Fibroblast of mammary gland (primary cell): ENCODE measurements around the gene SLC25A26.

ENCODE experiments used
- DNase-seq: peaks from one replicate; pipeline ENCODE4 v3.0.0-alpha.2; 2010; ENCODE audit warnings: low read depth
- H3K4me3 ChIP-seq: 2 replicates; pipeline ENCODE4 v1.5.1; 2011; ENCODE audit warnings: low read depth, mild to moderate bottlenecking, low read length, moderate library complexity; ENCODE audit not compliant: control insufficient read depth
- TF ChIP-seq, protein P1 (sequence below): conservative IDR thresholded peaks from 2 replicates; pipeline ENCODE4 v1.5.1; 2011; ENCODE audit warnings: low read depth, low read length, inconsistent platforms; ENCODE audit not compliant: control insufficient read depth, insufficient read depth

SLC25A26 gene

DNA sequence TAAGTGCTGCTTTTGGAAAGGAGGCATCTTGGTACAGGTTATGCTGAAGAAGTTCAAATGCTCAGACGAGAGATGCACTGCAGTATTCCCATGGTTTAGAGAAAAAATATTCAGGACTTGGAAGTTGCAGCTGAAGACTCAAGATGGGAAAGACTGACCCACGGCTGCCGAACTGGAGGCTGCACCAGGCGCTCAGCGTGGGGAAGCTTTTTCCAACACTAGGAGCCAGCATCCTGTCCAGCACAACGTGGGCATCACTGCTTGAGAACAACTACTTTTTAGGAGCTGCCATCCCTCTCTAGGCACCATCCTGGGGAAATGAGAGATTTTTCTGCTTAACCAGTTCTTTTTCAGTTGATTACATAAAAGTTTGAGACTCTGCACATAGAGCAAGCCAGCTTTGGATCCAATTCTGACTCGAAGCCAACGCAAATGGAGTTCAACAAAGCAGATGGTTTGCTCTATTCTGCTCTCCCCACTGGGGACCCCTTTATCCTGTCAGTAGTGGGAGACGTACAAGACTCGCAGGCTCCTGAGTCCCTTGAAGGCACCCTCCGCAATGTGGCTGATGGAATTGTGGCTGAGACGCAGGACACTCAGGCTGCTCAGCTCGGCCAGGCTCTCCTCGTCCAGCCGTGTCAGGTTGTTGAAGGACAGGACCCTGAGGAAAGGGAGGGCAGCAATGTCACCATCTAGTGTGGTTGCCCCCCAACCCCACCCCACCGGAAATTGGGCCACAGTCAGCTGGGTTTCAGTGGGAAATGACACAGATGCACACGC is 186.2 kb downstream of the SLC25A26 start:
- no peak for DNase-seq
- TF ChIP-seq, protein P1, sequence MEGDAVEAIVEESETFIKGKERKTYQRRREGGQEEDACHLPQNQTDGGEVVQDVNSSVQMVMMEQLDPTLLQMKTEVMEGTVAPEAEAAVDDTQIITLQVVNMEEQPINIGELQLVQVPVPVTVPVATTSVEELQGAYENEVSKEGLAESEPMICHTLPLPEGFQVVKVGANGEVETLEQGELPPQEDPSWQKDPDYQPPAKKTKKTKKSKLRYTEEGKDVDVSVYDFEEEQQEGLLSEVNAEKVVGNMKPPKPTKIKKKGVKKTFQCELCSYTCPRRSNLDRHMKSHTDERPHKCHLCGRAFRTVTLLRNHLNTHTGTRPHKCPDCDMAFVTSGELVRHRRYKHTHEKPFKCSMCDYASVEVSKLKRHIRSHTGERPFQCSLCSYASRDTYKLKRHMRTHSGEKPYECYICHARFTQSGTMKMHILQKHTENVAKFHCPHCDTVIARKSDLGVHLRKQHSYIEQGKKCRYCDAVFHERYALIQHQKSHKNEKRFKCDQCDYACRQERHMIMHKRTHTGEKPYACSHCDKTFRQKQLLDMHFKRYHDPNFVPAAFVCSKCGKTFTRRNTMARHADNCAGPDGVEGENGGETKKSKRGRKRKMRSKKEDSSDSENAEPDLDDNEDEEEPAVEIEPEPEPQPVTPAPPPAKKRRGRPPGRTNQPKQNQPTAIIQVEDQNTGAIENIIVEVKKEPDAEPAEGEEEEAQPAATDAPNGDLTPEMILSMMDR: no peak
- H3K4me3 ChIP-seq: no peak overlapping the region

DNA sequence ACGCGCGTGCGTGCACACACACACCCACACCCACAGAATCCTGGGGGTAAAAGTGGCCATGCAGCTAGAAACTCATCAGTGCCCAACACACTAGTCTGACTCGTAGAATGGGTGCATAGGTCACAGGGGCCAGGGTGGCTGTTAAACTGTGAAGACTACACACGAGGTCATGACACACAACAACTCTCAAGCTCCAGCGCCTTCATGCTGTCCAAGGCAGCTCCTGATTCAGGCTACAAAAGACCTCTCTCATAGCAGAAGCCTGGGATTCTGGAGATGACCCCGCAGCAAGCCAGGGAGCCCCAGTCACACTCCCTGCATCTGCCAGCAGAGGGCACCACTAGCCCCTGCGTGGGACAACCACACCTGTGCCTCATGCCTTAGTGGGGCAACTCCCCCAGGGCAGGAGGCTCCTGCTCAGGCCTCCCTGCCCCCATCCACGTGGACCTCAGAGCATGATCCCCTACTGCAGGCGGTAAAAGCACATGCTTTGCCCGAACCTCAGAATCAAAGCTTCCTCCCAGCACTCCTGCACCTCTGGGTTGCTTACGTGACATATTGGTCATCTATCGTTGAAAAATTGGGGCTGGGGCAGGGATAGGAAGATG is 186.9 kb downstream of the SLC25A26 start:
- peak; percentile 67 for DNase-seq
- no peak overlapping the region for H3K4me3 ChIP-seq
- TF ChIP-seq, protein P1: peak; percentile 90

DNA sequence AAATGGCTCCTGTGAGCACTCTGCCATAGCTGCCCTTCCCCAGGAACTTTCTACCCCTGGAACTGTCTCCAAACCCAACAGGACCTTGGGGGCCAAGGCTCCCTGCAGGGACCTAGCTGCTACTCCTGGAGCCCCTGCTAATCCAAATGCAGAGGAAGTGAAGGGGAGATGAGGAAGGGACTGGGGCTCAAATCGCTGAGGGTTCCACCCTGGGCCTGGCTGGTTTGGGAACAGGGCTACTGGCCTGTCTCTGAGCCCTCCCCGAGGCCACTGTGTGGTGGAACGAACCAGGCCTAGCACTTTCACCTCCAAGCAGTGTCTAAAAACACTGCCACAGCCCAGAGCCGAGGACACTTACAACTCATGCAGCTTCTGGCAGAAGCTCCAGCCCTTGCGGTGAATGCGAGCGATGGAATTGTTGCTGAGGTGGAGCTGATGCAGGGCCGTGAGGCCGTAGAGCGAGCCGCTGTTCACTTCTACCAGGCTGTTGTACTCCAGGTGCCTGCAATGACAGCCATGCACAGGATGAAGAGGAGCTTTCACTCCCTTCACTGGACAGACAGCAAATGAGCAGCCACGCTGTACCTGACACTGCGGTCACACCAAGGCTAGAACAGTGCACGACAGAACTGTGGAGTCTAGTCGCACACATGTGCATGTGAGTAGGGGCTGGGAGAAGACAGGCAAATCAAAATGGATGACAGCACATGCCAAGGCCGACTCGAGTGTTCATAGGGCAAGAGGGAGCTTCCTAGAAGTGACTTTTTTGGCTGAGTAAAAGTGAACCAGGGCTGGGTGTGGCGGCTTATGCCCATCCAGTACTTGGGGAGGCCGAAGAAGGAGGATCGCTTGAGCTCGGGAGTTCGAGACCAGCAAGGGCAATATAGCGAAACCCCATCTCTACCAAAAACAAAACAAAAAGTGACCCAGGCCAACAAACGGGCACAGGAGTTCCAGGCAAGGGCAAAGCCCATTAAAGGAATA is 189.3 kb downstream of the SLC25A26 start:
- TF ChIP-seq, protein P1: no peak
- no peak overlapping the region for H3K4me3 ChIP-seq
- DNase-seq: no peak

DNA sequence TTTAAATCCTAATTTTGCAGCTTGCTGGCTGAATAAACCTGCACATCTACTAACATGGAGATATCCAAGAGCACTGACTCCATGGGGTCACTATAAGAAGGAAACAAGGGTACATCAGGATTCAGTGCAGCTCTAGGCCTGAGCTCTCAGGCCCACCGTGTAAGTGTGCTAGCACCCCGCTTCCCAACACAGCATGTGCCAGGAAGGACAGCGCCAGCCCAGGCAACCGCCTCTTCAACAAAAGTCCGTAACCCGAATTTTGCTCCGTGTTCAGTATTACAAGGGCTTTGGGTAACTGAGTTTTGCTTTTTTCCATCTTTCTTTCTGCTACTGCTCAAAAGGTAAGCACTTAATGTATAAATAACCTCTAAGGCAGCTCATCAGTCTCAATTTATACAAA is 190.2 kb downstream of the SLC25A26 start:
- TF ChIP-seq, protein P1: no peak
- no peak for DNase-seq
- H3K4me3 ChIP-seq: no peak overlapping the region

DNA sequence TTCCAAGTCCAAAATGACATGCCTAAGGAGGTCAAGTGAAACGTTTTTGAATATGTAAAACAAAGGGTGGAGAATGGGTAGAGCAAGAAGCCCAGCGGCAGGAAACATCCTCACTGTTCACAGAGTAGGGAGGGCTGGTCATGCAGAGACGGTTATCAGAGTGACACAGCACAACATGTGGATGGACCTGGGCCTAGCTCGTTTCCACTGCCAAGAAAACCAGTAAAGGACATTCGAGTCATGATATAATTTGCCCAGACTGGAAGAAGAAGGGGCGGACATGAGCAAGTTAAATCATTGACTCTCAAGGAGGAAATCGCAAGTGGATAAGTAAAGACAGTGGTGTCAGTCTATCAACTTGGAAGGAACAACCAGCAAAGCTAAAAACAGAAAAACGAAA is 190.7 kb downstream of the SLC25A26 start:
- DNase-seq: peak; percentile 66
- TF ChIP-seq, protein P1: no peak

More for the DNA sequence above, 190.7 kb downstream of the SLC25A26 start:
- no peak overlapping the region for H3K4me3 ChIP-seq
